ENCODE results near the gene ASTN1. TPM values are rescaled to one million over a fixed set of nuclear protein-coding genes. Genes with fewer than 3 reads are reported as not detected.

The ASTN1 gene
- total RNA-seq, 1 experiment from 2014 or later, result not detected

GRCh38 chr1:176854758-176855745, 309.5 kb downstream of the ASTN1 start:
- no peaks in the 10 kb centered on the region for H3K27me3 ChIP-seq (ENCODE audit: insufficient read depth, low read depth)
- H4K20me1 ChIP-seq (ENCODE audit: insufficient read depth), result no peaks in the 10 kb centered on the region
- no peak for DNase-seq
- H3F3A ChIP-seq (ENCODE audit: insufficient read depth, low read depth), result no peaks in the 10 kb centered on the region
- H3K36me3 ChIP-seq (ENCODE audit: low read depth), result no peaks in the 10 kb centered on the region
- TF ChIP-seq EZH2 (IDR thresholded peaks at IDR 0.05; ENCODE audit: low read depth), result no peak
- no peak for TF ChIP-seq CTCF (conservative IDR thresholded peaks at IDR 0.05)
- CTCF ChIA-PET, result no interaction called here
- intact Hi-C loops (cut with micrococcal nuclease; ENCODE audit: unreplicated experiment), result no loop called here
- no peaks in the 10 kb centered on the region for H3K4me1 ChIP-seq (replicated peaks; ENCODE audit: insufficient read depth)
- H2AFZ ChIP-seq, result no peak overlapping the region
- no peak overlapping the region for H3K4me3 ChIP-seq
- POLR2A ChIA-PET (ENCODE audit: unreplicated experiment), result no interaction called here
- BruUV-seq (replicated peaks), result no TSS peak
- no peaks in the 10 kb centered on the region for H3K79me2 ChIP-seq (ENCODE audit: low read depth)
- H3K27ac ChIP-seq, result no peak overlapping the region
- no peak overlapping the region for H3K4me2 ChIP-seq
- no peaks in the 10 kb centered on the region for H3K9me3 ChIP-seq (ENCODE audit: insufficient read depth, low read depth)
- no peaks in the 10 kb centered on the region for H3K9me2 ChIP-seq (ENCODE audit: insufficient read depth)

- CTCF ChIA-PET, result no interaction called here
- BruUV-seq (replicated peaks), result no TSS peak
- no peak overlapping the region for H3K27ac ChIP-seq
- no peaks in the 10 kb centered on the region for H3K9me2 ChIP-seq (ENCODE audit: insufficient read depth)
- no peak overlapping the region for H3K4me3 ChIP-seq
- no peaks in the 10 kb centered on the region for H4K20me1 ChIP-seq (ENCODE audit: insufficient read depth)
- H3K9me3 ChIP-seq (ENCODE audit: insufficient read depth, low read depth), result no peaks in the 10 kb centered on the region
- H2AFZ ChIP-seq, result no peak overlapping the region
- no peaks in the 10 kb centered on the region for H3F3A ChIP-seq (ENCODE audit: insufficient read depth, low read depth)
- no peak for TF ChIP-seq EZH2 (IDR thresholded peaks at IDR 0.05; ENCODE audit: low read depth)
- TF ChIP-seq CTCF (conservative IDR thresholded peaks at IDR 0.05), result no peak
- no peaks in the 10 kb centered on the region for H3K4me1 ChIP-seq (replicated peaks; ENCODE audit: insufficient read depth)
- POLR2A ChIA-PET (ENCODE audit: unreplicated experiment), result no interaction called here
- DNase-seq, result no peak
- no peak overlapping the region for H3K4me2 ChIP-seq
- intact Hi-C loops (cut with micrococcal nuclease; ENCODE audit: unreplicated experiment), result no loop called here
- H3K27me3 ChIP-seq (ENCODE audit: insufficient read depth, low read depth), result no peaks in the 10 kb centered on the region
- no peaks in the 10 kb centered on the region for H3K79me2 ChIP-seq (ENCODE audit: low read depth)
- H3K36me3 ChIP-seq (ENCODE audit: low read depth), result no peaks in the 10 kb centered on the region
Measured at GRCh38 chr1:176854121-176854520, 310.4 kb downstream of the ASTN1 start.

- no peaks in the 10 kb centered on the region for H4K20me1 ChIP-seq (ENCODE audit: insufficient read depth)
- no peaks in the 10 kb centered on the region for H3K79me2 ChIP-seq (ENCODE audit: low read depth)
- intact Hi-C loops (cut with micrococcal nuclease; ENCODE audit: unreplicated experiment), result no loop called here
- H3K4me1 ChIP-seq (replicated peaks; ENCODE audit: insufficient read depth), result no peaks in the 10 kb centered on the region
- H3K9me2 ChIP-seq (ENCODE audit: insufficient read depth), result no peaks in the 10 kb centered on the region
- H3K27ac ChIP-seq, result no peak overlapping the region
- no peaks in the 10 kb centered on the region for H3K36me3 ChIP-seq (ENCODE audit: low read depth)
- H3K4me2 ChIP-seq, result no peak overlapping the region
- no peak overlapping the region for H3K4me3 ChIP-seq
- H3F3A ChIP-seq (ENCODE audit: insufficient read depth, low read depth), result no peaks in the 10 kb centered on the region
- ChIA-PET POLR2A (ENCODE audit: unreplicated experiment) (no interaction called here), CTCF (no interaction called here)
- no peak for DNase-seq
- H3K27me3 ChIP-seq (ENCODE audit: insufficient read depth, low read depth), result no peaks in the 10 kb centered on the region
- no peak overlapping the region for H2AFZ ChIP-seq
- H3K9me3 ChIP-seq (ENCODE audit: insufficient read depth, low read depth), result no peaks in the 10 kb centered on the region
- TF ChIP-seq CTCF (conservative IDR thresholded peaks at IDR 0.05) (no peak), EZH2 (IDR thresholded peaks at IDR 0.05; ENCODE audit: low read depth) (no peak)
- BruUV-seq (replicated peaks), result no TSS peak
Measured at GRCh38 chr1:176853503-176853902, 311.0 kb downstream of the ASTN1 start.
